ENCODE data around the gene F10.

DNA sequence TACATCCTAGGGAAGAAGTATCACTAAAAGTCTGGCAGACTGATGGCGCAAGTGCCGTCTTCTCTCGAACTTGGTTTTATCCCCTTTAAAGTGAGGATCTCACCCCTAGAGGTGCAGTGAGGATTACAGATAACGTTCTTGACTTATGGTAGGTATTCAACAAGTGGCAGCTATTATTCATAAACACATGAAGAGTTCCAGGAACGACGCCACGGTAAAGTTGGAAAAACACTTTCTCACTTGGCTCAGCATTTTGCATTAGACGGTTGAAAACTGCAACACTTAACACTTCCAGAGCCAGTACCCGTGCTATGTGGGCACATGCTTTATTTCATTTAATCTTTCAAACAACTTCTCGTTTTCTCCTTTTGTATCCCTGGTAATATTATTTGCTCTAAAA is 44.6 kb downstream of the F10 start:
- TF ChIP-seq ISL1 (CRISPR knock-in tag; IDR thresholded peaks at IDR 0.05), result no peak
- TF ChIP-seq, protein P1, sequence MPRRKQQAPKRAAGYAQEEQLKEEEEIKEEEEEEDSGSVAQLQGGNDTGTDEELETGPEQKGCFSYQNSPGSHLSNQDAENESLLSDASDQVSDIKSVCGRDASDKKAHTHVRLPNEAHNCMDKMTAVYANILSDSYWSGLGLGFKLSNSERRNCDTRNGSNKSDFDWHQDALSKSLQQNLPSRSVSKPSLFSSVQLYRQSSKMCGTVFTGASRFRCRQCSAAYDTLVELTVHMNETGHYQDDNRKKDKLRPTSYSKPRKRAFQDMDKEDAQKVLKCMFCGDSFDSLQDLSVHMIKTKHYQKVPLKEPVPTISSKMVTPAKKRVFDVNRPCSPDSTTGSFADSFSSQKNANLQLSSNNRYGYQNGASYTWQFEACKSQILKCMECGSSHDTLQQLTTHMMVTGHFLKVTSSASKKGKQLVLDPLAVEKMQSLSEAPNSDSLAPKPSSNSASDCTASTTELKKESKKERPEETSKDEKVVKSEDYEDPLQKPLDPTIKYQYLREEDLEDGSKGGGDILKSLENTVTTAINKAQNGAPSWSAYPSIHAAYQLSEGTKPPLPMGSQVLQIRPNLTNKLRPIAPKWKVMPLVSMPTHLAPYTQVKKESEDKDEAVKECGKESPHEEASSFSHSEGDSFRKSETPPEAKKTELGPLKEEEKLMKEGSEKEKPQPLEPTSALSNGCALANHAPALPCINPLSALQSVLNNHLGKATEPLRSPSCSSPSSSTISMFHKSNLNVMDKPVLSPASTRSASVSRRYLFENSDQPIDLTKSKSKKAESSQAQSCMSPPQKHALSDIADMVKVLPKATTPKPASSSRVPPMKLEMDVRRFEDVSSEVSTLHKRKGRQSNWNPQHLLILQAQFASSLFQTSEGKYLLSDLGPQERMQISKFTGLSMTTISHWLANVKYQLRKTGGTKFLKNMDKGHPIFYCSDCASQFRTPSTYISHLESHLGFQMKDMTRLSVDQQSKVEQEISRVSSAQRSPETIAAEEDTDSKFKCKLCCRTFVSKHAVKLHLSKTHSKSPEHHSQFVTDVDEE (CRISPR knock-in tag; IDR thresholded peaks at IDR 0.05), result no peak
- TF ChIP-seq ESRRG (CRISPR knock-in tag; IDR thresholded peaks at IDR 0.05), result no peak
- TF ChIP-seq, protein P2, sequence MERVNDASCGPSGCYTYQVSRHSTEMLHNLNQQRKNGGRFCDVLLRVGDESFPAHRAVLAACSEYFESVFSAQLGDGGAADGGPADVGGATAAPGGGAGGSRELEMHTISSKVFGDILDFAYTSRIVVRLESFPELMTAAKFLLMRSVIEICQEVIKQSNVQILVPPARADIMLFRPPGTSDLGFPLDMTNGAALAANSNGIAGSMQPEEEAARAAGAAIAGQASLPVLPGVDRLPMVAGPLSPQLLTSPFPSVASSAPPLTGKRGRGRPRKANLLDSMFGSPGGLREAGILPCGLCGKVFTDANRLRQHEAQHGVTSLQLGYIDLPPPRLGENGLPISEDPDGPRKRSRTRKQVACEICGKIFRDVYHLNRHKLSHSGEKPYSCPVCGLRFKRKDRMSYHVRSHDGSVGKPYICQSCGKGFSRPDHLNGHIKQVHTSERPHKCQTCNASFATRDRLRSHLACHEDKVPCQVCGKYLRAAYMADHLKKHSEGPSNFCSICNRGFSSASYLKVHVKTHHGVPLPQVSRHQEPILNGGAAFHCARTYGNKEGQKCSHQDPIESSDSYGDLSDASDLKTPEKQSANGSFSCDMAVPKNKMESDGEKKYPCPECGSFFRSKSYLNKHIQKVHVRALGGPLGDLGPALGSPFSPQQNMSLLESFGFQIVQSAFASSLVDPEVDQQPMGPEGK (CRISPR knock-in tag; IDR thresholded peaks at IDR 0.05; ENCODE audit: borderline replicate concordance), result no peak
- TF ChIP-seq OSR1 (CRISPR knock-in tag; IDR thresholded peaks at IDR 0.05), result no peak

Measured in SK-N-SH treated with all-trans-retinoic acid at 6 μM for 48 hours (cell line).